HG02840 (cell line): ENCODE results near the gene BANP.
"Not testable (repeated sequence)": the region's sequence is repeated elsewhere in the genome, so short reads cannot be mapped to it uniquely, and the experiment has no call there.

ENCODE experiments used
- ATAC-seq: cut with Tn5 transposase; IDR thresholded peaks from one replicate; pipeline ENCODE4 v1.9.1; 2021; ENCODE audit warnings: mild to moderate bottlenecking, moderate library complexity, moderate number of reproducible peaks; ENCODE audit not compliant: unreplicated experiment, low FRiP score

The BANP gene

GRCh38 chr16:87926246-87927194 is 24.7 kb upstream of the BANP start:
- ATAC-seq, result no peak

GRCh38 chr16:87927195-87927562 is 24.1 kb upstream of the BANP start:
- no peak for ATAC-seq

- no peak for ATAC-seq
Measured at GRCh38 chr16:87929986-87930385, 21.2 kb upstream of the BANP start.

DNA sequence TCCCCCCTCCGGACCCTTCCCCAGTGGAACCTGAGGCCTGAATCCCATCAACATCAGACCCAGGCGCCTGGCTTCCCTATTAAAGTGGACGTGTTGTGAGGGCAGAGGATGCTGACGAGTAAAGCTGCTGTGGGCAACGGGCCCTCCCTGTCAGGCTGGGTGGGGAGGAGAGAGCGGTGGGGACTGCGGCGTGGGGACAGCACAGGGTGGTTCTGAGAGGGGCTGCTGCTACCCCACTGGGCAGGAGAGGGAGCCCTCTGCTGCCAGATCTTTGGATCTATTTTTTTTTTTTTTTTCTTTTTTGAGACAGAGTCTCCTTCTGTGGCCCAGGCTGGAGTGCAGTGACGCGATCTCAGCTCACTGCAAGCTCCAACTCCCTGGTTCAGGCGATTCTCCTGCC is 20.8 kb upstream of the BANP start:
- no peak for ATAC-seq

DNA sequence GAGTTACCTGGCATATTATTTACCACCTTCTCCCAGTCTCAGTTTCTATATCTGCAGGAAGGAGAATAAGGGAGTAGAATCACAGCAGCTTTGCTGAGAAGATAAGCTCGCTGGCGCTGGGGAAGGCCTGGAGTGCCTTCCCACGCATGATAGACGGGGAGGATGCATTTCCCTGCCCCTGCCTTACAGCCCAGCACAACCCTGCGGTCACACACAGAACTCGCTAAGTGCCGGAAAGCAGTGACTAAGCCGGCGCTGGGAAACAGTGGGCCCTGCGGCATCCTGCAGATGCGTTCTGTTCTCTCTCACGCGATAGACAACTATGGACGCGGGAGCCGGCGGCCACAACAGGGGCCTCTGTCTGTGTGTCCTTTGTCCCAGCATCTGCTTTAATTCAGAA is 19.7 kb upstream of the BANP start:
- ATAC-seq, result no peak

DNA sequence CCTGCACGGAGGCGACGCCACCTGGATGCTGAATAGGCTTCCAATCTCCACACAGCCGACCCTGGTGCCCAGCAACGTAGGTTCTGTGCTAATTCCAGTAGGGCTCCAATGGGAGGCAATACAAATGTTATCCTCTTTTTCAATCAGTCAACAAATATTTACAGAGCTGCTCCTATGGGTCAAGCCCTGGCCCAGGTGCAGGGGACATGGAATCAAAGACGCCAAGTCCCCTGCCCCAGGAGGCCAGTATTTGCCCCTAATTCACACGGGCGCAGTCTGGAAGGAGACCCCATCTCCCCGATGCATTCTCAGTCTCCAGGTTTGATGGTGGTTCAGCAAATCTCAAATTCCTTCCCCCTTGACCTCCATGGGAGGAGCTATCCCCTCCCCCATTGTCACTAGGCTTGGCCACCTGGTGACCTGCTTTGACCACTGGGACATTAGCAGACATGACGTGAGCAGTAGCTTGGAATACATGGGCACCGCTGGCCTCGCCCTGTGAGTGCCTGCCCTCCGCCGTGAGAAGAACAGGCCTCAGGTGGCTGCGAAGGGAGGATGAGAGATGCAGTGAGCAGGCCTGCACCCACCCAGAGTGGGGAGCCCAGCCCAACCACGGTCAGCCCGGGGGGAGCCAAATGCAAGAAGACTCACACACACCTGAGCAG is 18.6 kb upstream of the BANP start:
- not testable (repeated sequence) for ATAC-seq

GRCh38 chr16:87933140-87933495 is 18.1 kb upstream of the BANP start:
- no peak for ATAC-seq

- not testable (repeated sequence) for ATAC-seq
Measured at GRCh38 chr16:87934752-87935425, 16.3 kb upstream of the BANP start.

DNA sequence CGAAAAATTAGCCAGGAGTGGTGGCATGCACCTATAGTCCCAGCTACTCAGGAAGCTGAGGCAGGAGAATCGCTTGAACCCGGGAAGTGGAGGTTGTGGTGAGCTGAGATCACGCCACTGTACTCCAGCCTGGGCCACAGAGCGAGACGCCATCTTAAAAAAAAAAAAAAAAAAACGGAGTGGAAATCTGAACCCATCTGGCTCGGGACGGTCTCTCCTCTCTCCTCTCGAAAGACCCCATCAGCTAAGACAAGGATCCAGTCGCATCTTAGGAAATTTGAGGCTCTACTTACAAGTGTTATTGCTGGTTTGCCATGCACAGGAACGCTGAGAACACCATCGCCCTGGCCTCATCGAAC is 15.2 kb upstream of the BANP start:
- ATAC-seq, result not testable (repeated sequence)

DNA sequence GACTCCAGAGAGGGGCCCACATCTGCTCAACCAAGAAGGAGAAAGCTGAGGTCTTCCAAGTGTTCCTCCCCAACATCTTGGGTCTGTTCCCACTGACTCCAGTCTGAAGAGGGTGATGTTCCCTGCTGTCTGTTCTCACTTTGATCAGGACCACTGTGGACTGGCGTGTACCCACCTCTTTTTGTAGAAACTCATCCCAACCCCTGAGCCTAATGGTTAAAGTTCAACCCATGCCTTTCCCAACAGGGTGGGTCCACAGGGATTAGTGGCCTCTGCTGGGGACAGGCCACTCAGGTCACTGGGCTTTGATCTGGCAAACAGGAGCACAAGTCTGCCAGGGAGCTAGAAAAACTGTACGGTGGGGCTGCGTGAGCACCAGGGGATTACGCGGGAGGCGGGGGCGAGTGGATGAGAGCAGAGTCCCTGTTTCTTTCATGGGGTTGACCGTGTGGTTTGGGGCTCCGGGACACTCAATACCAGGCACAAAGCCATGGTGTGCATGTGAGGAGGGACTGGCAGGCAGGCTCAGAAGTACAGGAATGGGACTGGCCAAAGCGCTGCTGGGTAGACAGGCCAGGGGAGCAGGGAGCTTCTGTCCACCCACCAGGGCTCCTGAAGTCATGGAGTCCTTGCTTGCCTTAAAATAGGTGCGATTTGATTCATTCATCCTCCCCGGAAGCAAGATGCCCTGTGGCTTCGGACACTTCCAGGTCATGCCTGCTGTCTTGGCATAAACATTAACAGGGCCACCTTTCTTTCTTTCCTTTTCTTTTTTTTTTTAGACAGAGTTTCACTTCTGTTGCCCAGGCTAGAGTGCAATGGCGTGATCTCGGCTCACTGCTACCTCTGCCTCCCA is 14.6 kb upstream of the BANP start, which contains the start of gene CA5A:
TSS of gene CA5A (minus strand) at position 155 of the 856 bp plus-strand sequence. CDS start at position 76, 79 bp downstream.
- no peak for ATAC-seq

DNA sequence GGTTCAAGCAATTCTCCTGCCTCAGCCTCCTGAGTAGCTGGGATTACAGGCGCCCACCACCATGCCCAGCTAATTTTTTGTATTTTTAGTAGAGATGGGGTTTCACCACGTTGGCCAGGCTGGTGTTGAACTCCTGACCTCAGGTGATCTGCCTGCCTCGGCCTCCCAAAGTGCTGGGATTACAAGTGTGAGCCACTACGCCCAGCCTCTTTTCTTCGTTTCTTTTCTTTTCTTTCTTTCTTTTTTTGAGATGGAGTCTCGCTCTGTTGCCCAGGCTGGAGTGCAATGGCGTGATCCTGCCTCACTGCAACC is 14.0 kb upstream of the BANP start:
- ATAC-seq, result not testable (repeated sequence)

DNA sequence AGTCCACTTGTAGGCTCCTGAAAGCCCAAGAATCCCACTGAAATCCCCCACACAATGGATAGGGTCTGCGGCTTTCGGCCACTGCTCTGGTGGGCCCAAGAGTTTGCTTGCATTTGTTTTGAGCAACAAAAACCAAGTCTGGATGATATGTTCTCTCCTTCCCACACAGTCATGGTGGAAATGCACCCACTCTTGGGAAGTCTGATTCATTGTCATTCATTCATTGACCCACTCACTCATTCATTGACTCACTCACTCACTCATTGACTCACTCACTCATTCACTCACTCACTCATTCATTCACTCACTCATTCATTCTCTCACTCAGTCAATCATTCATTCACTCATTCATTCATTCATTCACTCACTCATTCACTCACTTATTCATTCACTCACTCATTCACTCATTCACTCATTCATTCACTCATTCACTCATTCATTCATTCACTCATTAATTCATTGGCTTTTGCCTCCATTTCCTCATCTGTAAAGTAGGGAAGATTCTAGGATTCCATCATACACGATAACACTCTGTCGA is 12.8 kb upstream of the BANP start:
- ATAC-seq, result no peak

- no peak for ATAC-seq
Measured at GRCh38 chr16:87939562-87940423, 11.4 kb upstream of the BANP start.

- no peak for ATAC-seq
Measured at GRCh38 chr16:87942680-87943079, 8.6 kb upstream of the BANP start.

GRCh38 chr16:87945351-87946042 is 5.7 kb upstream of the BANP start:
- no peak for ATAC-seq

GRCh38 chr16:87946596-87947347 is 4.5 kb upstream of the BANP start:
- no peak for ATAC-seq

GRCh38 chr16:87947356-87948118 is 3.7 kb upstream of the BANP start:
- no peak for ATAC-seq
